CD4-positive, alpha-beta T cell (primary cell): Measurements from ENCODE around the gene MEA1. TPM values are rescaled to one million over a fixed set of nuclear protein-coding genes. Genes with fewer than 3 reads are reported as not detected.

Source experiments
- ATAC-seq: fragments of 200-7000 bp; cut with Tn5 transposase; one replicate; pipeline ENCODE4 v1.10.0; 2022; ENCODE audit warnings: mild to moderate bottlenecking; ENCODE audit not compliant: poor library complexity
- CTCF ChIA-PET: fragments of 350-600 bp; sonication (Branson Sonifier 250); formaldehyde crosslinking; loops from one replicate; lab custom pipeline; 2021; ENCODE audit warnings: antibody characterized with exemption, inconsistent platforms; lab: Charles Lee
- POLR2A ChIA-PET: fragments of 350-600 bp; sonication (Branson Sonifier 250); formaldehyde crosslinking; loops from one replicate; lab custom pipeline; 2021; ENCODE audit warnings: antibody characterized with exemption, inconsistent platforms; lab: Charles Lee
- DNase-seq, 14 experiments: peaks; one replicate each; pipeline ENCODE4 v3.0.0-alpha.2; 2013 to 2020; ENCODE audit warnings: mixed read lengths in 2 of 14
- H3K27ac ChIP-seq, 2 donors: one replicate each; pipeline versions ENCODE4 v1.5.1 to v1.7.0; 2013; ENCODE audit warnings: low read length in 2 of 2, low read depth in 1 of 2, mild to moderate bottlenecking in 1 of 2
- H3K27me3 ChIP-seq, 2 experiments: 1 replicate in 1 of 2; 2 replicates in 1 of 2; pipeline versions ENCODE4 v1.6.1 to v1.7.0; 2013; ENCODE audit warnings: low read length in 2 of 2, control low read depth in 1 of 2, mild to moderate bottlenecking in 1 of 2, moderate library complexity in 1 of 2; ENCODE audit not compliant: insufficient read depth in 2 of 2, control insufficient read depth in 1 of 2
- H3K36me3 ChIP-seq: one replicate; pipeline ENCODE4 v1.6.1; 2013; ENCODE audit warnings: low read length, control low read depth; ENCODE audit not compliant: insufficient read depth
- H3K4me1 ChIP-seq: one replicate; pipeline ENCODE4 v1.6.1; 2013; ENCODE audit warnings: low read length, control low read depth; ENCODE audit not compliant: insufficient read depth
- H3K4me3 ChIP-seq: one replicate; pipeline ENCODE4 v1.5.1; 2013; ENCODE audit warnings: mild to moderate bottlenecking, low read length, moderate library complexity
- H3K9me3 ChIP-seq, 2 experiments: 1 replicate in 1 of 2; 2 replicates in 1 of 2; pipeline versions ENCODE4 v1.6.1 to v1.7.0; 2013; ENCODE audit warnings: low read length in 2 of 2, mild to moderate bottlenecking in 2 of 2, control low read depth in 1 of 2, moderate library complexity in 1 of 2; ENCODE audit not compliant: control insufficient read depth in 1 of 2, insufficient read depth in 1 of 2
- H3K27ac Mint-ChIP-seq: one replicate; pipeline ENCODE4 v1.8.0; 2020; ENCODE audit warnings: mixed read lengths
- H3K27me3 Mint-ChIP-seq: one replicate; pipeline ENCODE4 v1.8.0; 2021; ENCODE audit warnings: mixed read lengths
- H3K36me3 Mint-ChIP-seq: one replicate; pipeline ENCODE4 v1.8.0; 2021; ENCODE audit warnings: low read depth, mixed read lengths
- H3K4me1 Mint-ChIP-seq: one replicate; pipeline ENCODE4 v1.8.0; 2021; ENCODE audit warnings: low read depth, mixed read lengths
- H3K4me3 Mint-ChIP-seq: one replicate; pipeline ENCODE4 v1.8.0; 2020; ENCODE audit warnings: mild to moderate bottlenecking, mixed read lengths
- H3K9me3 Mint-ChIP-seq: one replicate; pipeline ENCODE4 v1.8.0; 2020; ENCODE audit warnings: mixed read lengths
- CTCF ChIP-seq: fragments of 200-600 bp; IDR thresholded peaks from one replicate; pipeline ENCODE4 v1.8.0; 2022; ENCODE audit warnings: antibody characterized with exemption, mild to moderate bottlenecking
- intact Hi-C, 2 experiments: fragments of 100-400 bp; cut with DNase I in 1 of 2; cut with micrococcal nuclease in 1 of 2; formaldehyde crosslinking; loops; one replicate each; pipeline versions ENCODE4 v1.15.1 to v1.9.0; 2023 to 2025; cut with DNase I, micrococcal nuclease
- total RNA-seq, 174 experiments: library from RNA in 2 of 174; stranded (reverse) in 2 of 174; gene quantifications; one replicate each; pipeline ENCODE4 v1.2.3 and lab custom pipeline; 2021 to 2026

MEA1 gene
- total RNA-seq, 2 experiments from 2014 or later: 13.6 to 17.0 TPM

- H3K9me3 Mint-ChIP-seq: no peaks in the 10 kb centered on the region
Observed at GRCh38 chr6:43037197-43037596, 23.5 kb upstream of the MEA1 start.

GRCh38 chr6:43036712-43037111 is 23.0 kb upstream of the MEA1 start:
- no peaks in the 10 kb centered on the region for H3K9me3 Mint-ChIP-seq
- H3K36me3 Mint-ChIP-seq: peaks cover 59% of the 10 kb centered on the region
- ChIA-PET POLR2A (interaction anchor here (2.7 kb wide), 1 partner anchor 18 kb away, joined by 7 read pairs; the partner anchor contains the start of gene CUL7), CTCF (no interaction called here)
- no peaks in the 10 kb centered on the region for H3K4me1 Mint-ChIP-seq
- Histone ChIP-seq H3K27ac (no peak overlapping the region), H3K4me3 (no peak overlapping the region), H3K4me1 (no peaks in the 10 kb centered on the region), H3K9me3 (no peaks in the 10 kb centered on the region), H3K36me3 (peaks cover 47% of the 10 kb centered on the region), H3K27me3 (no peaks in the 10 kb centered on the region)
- TF ChIP-seq CTCF: no peak
- intact Hi-C loops: no loop called here
- H3K4me3 Mint-ChIP-seq: no peak overlapping the region
- DNase-seq: no peak
- no peak for ATAC-seq
- H3K27me3 Mint-ChIP-seq: no peaks in the 10 kb centered on the region
- no peak overlapping the region for H3K27ac Mint-ChIP-seq

More at GRCh38 chr6:43037197-43037596, 23.5 kb upstream of the MEA1 start:
- Histone ChIP-seq H3K9me3 (no peaks in the 10 kb centered on the region), H3K4me1 (no peaks in the 10 kb centered on the region), H3K27ac (no peak overlapping the region), H3K27me3 (no peaks in the 10 kb centered on the region), H3K4me3 (no peak overlapping the region), H3K36me3 (peaks cover 45% of the 10 kb centered on the region)
- ATAC-seq (no peak), DNase-seq (no peak)
- ChIA-PET POLR2A (interaction anchor here (2.7 kb wide), 1 partner anchor 17 kb away, joined by 7 read pairs; the partner anchor contains the start of gene CUL7), CTCF (no interaction called here)
- H3K27me3 Mint-ChIP-seq: no peaks in the 10 kb centered on the region
- no peaks in the 10 kb centered on the region for H3K4me1 Mint-ChIP-seq
- intact Hi-C loops: no loop called here
- no peak for TF ChIP-seq CTCF
- H3K4me3 Mint-ChIP-seq: no peak overlapping the region
- peaks cover 59% of the 10 kb centered on the region for H3K36me3 Mint-ChIP-seq
- no peak overlapping the region for H3K27ac Mint-ChIP-seq

GRCh38 chr6:43035495-43036194 is 21.9 kb upstream of the MEA1 start:
- Histone ChIP-seq H3K4me3 (no peak overlapping the region), H3K27me3 (no peaks in the 10 kb centered on the region), H3K36me3 (peaks cover 46% of the 10 kb centered on the region), H3K27ac (no peak overlapping the region), H3K4me1 (no peaks in the 10 kb centered on the region), H3K9me3 (no peaks in the 10 kb centered on the region)
- Mint-ChIP-seq H3K4me1 (no peaks in the 10 kb centered on the region), H3K4me3 (no peak overlapping the region), H3K27ac (no peak overlapping the region), H3K36me3 (peaks cover 56% of the 10 kb centered on the region), H3K9me3 (no peaks in the 10 kb centered on the region), H3K27me3 (no peaks in the 10 kb centered on the region)
- ChIA-PET POLR2A (interaction anchor here (2.7 kb wide), 1 partner anchor 19 kb away, joined by 7 read pairs; the partner anchor contains the start of gene CUL7), CTCF (no interaction called here)
- no peak for TF ChIP-seq CTCF
- ATAC-seq (no peak), DNase-seq (no peak)
- intact Hi-C loops: no loop called here
